MG63 (cell line): ENCODE results near the gene PHC2. TPM values are rescaled to one million over a fixed set of nuclear protein-coding genes. Genes with fewer than 3 reads are reported as not detected.

Experiments
- DNase-seq: peaks from one replicate; pipeline ENCODE4 v3.0.0-alpha.2; 2020
- H3K27me3 ChIP-seq: fragments of 250-450 bp; sonication (Bioruptor Pico); 2 replicates; pipeline ENCODE4 v1.5.1; 2020; ENCODE audit warnings: mild to moderate bottlenecking, moderate library complexity
- H3K36me3 ChIP-seq: fragments of 250-450 bp; sonication (Bioruptor Pico); 2 replicates; pipeline ENCODE4 v1.5.1; 2020; ENCODE audit warnings: mild to moderate bottlenecking, moderate library complexity
- H3K4me3 ChIP-seq: fragments of 250-450 bp; sonication (Bioruptor Pico); 2 replicates; pipeline ENCODE4 v1.5.1; 2020; ENCODE audit warnings: mild to moderate bottlenecking, moderate library complexity
- H3K9me3 ChIP-seq: fragments of 250-450 bp; sonication (Bioruptor Pico); 2 replicates; pipeline ENCODE4 v1.5.1; 2020; ENCODE audit warnings: mild to moderate bottlenecking, moderate library complexity
- total RNA-seq: library from RNA; depleted of rRNA; stranded (reverse); fragments of >200 nt; shearing (Covaris generic); gene quantifications from 2 replicates; pipeline ENCODE4 v1.2.3, GENCODE V29; 2014; ENCODE audit warnings: low replicate concordance

The PHC2 gene
- total RNA-seq, 1 experiment from 2014 or later: 102 TPM

GRCh38 chr1:33433509-33434362 is 2.8 kb upstream of the PHC2 start:
- no peaks in the 10 kb centered on the region for H3K27me3 ChIP-seq
- no peaks in the 10 kb centered on the region for H3K9me3 ChIP-seq
- H3K4me3 ChIP-seq: no peak overlapping the region
- peak; percentile 94 for DNase-seq
- no peaks in the 10 kb centered on the region for H3K36me3 ChIP-seq

DNA sequence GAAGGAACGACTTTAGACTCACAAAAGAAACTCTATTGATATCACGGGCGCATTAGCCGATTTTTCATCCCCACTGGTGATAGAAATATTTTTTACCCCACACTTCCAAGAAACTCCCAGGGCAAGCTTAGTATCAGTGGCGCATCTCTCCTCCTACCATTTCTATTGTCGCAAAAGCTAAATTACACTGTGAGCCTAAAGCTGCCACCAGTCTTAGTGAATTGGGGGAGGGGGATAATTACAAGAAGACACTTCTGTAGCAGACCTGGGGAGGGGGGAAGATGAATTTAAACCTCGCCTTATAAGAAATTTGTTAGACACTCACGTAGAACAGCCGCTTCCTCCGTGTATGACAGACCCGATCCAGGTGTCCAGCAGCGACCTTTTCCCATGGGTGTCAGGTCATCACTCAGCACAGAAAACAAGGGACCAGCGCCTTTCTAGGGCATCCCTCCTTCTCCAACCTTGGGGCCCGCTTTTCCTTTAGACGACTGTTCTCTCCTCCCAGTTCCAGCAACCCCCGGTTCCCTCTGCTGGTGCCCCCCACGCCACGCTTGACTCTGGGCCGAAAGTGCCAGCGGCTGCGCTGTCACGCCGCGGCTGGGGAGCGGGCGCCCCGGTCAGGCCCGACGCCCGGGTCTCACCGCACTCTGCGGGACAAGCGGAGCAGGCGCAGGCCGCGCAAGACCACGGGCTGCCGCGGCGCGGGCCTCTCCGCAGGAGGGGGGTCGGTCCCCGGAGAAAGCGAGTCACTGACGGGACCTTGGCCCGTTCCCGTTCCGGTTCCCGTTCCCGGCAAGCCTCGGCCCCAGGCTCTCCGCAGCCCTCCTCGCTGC is 821 bp downstream of the PHC2 start:
- H3K9me3 ChIP-seq: no peaks in the 10 kb centered on the region
- no peaks in the 10 kb centered on the region for H3K27me3 ChIP-seq
- DNase-seq: peak; percentile 43
- peak overlapping the region; percentile 52 for H3K4me3 ChIP-seq
- H3K36me3 ChIP-seq: no peaks in the 10 kb centered on the region; the same call in 1 of the 2 replicates

GRCh38 chr1:33429332-33429731 is 1.6 kb downstream of the PHC2 start:
- Histone ChIP-seq H3K36me3 (no peaks in the 10 kb centered on the region; the same call in 1 of the 2 replicates), H3K27me3 (no peaks in the 10 kb centered on the region), H3K4me3 (no peak overlapping the region), H3K9me3 (no peaks in the 10 kb centered on the region)
- DNase-seq: no peak

GRCh38 chr1:33428661-33429060 is 2.2 kb downstream of the PHC2 start:
- H3K4me3 ChIP-seq: no peak overlapping the region
- H3K9me3 ChIP-seq: no peaks in the 10 kb centered on the region
- no peak for DNase-seq
- no peaks in the 10 kb centered on the region; the same call in 1 of the 2 replicates for H3K36me3 ChIP-seq
- H3K27me3 ChIP-seq: no peaks in the 10 kb centered on the region

- no peak for DNase-seq
- no peak overlapping the region for H3K4me3 ChIP-seq
- no peaks in the 10 kb centered on the region for H3K27me3 ChIP-seq
- H3K9me3 ChIP-seq: no peaks in the 10 kb centered on the region
- H3K36me3 ChIP-seq: no peaks in the 10 kb centered on the region; the same call in 1 of the 2 replicates
These were observed 4.0 kb downstream of the PHC2 start for GRCh38 chr1:33426916-33427315.

DNA sequence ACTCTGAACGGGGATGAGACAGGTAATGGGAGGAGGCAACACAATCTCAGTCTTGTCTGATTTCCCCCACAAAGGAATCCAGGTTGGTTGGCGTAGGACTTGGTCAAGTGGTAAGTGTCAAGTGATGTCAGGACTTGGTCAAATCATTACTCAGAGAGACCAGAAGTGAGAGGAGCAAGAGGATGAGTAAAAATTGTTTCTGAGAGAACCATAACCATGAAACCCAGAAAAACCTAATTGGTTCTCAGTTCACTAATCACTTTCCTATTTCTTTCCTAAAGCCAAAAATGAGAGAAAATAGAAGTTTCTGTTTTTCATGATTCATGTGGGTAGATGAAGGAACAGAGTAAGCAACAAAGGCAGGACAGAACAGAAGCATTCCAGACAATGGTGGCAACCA is 5.0 kb downstream of the PHC2 start:
- Histone ChIP-seq H3K4me3 (no peak overlapping the region), H3K27me3 (no peaks in the 10 kb centered on the region), H3K36me3 (no peaks in the 10 kb centered on the region; the same call in 1 of the 2 replicates), H3K9me3 (no peaks in the 10 kb centered on the region)
- no peak for DNase-seq

DNA sequence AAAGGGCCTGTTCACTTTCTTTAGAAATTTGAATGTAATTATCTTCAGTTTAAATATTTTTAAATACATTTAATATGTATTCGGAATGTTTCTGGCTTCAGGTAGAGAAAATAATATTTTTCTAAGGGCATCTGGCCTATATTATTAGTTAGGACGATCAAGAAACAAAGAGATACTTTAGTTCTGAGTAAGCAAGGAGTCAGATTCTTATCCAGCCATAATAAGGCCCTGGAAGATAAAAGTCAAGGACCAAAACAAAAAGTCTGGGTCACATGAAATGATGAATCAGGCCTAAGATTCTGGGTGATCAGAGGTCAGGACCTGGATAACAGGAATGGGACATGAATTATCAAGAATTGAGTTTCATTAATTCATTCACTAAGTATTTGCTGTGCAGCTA is 6.3 kb downstream of the PHC2 start:
- no peak overlapping the region for H3K4me3 ChIP-seq
- no peaks in the 10 kb centered on the region; the same call in 1 of the 2 replicates for H3K36me3 ChIP-seq
- no peak for DNase-seq
- H3K9me3 ChIP-seq: no peaks in the 10 kb centered on the region
- H3K27me3 ChIP-seq: no peaks in the 10 kb centered on the region

GRCh38 chr1:33424205-33424604 is 6.7 kb downstream of the PHC2 start:
- Histone ChIP-seq H3K36me3 (no peaks in the 10 kb centered on the region; the same call in 1 of the 2 replicates), H3K27me3 (no peaks in the 10 kb centered on the region), H3K4me3 (no peak overlapping the region), H3K9me3 (no peaks in the 10 kb centered on the region)
- DNase-seq: no peak

GRCh38 chr1:33420870-33421775 is 9.8 kb downstream of the PHC2 start:
- no peaks in the 10 kb centered on the region; the same call in 1 of the 2 replicates for H3K36me3 ChIP-seq
- DNase-seq: no peak
- no peak overlapping the region for H3K4me3 ChIP-seq
- peaks cover 13% of the 10 kb centered on the region for H3K9me3 ChIP-seq
- H3K27me3 ChIP-seq: no peaks in the 10 kb centered on the region

GRCh38 chr1:33418811-33419210 is 12.1 kb downstream of the PHC2 start:
- Histone ChIP-seq H3K4me3 (no peak overlapping the region), H3K36me3 (no peaks in the 10 kb centered on the region), H3K9me3 (peaks cover 22% of the 10 kb centered on the region), H3K27me3 (no peaks in the 10 kb centered on the region)
- no peak for DNase-seq

DNA sequence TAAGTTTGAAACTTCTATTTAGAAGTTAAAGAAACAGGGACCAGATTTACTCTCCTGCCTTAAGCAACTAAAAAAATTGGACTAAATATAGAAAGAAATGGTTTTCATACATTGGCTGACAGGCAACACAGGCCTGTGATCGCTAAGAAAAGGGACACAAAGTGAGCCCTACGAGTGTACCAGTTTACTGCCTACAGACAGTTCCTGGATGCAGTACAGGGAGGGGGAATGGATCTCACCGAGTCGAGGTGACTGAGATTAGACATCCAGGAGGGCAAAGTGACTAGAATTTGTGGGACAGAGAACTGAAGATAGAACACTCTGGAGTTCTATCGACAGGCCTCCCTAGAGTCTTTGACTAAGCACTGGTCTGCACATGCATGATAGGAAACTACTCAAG is 16.0 kb downstream of the PHC2 start:
- H3K9me3 ChIP-seq: peaks cover 22% of the 10 kb centered on the region
- DNase-seq: no peak
- no peak overlapping the region for H3K4me3 ChIP-seq
- H3K36me3 ChIP-seq: no peaks in the 10 kb centered on the region
- H3K27me3 ChIP-seq: no peaks in the 10 kb centered on the region

DNA sequence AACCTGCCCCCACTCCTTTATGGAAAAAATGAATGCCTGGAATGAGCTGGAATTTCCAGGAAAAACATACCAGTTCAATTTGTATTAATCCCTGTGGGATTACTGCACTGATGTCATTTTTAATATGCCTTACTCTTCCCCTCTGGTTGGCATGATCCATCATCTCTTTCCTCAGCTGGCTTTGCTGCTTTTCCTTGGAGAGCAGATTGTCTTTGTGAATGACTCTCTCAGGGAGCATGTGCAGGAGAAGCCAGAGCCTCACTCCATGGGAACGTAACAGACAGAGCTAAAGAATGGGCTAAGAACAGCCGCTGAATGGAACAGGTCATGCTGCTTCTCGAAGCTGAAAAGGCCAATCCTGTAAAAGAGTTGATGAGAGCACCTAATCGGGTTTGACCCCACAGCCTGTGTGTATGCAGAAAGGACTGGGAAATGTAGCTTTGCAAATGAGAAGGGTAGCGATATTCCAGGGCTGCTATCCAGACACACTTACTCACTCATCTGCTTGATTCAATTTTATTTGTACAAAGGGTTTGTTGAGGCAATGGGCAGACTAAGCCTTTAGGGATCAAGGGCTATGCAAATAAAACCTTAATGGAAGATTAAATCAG is 20.7 kb downstream of the PHC2 start:
- no peak overlapping the region for H3K4me3 ChIP-seq
- no peaks in the 10 kb centered on the region for H3K27me3 ChIP-seq
- no peaks in the 10 kb centered on the region for H3K36me3 ChIP-seq
- DNase-seq: peak; percentile 38
- peaks cover 2% of the 10 kb centered on the region; the same call in 1 of the 2 replicates for H3K9me3 ChIP-seq

GRCh38 chr1:33408093-33408436 is 22.8 kb downstream of the PHC2 start:
- H3K36me3 ChIP-seq: no peaks in the 10 kb centered on the region
- no peaks in the 10 kb centered on the region for H3K27me3 ChIP-seq
- H3K9me3 ChIP-seq: no peaks in the 10 kb centered on the region; the same call in 1 of the 2 replicates
- DNase-seq: no peak
- H3K4me3 ChIP-seq: no peak overlapping the region

DNA sequence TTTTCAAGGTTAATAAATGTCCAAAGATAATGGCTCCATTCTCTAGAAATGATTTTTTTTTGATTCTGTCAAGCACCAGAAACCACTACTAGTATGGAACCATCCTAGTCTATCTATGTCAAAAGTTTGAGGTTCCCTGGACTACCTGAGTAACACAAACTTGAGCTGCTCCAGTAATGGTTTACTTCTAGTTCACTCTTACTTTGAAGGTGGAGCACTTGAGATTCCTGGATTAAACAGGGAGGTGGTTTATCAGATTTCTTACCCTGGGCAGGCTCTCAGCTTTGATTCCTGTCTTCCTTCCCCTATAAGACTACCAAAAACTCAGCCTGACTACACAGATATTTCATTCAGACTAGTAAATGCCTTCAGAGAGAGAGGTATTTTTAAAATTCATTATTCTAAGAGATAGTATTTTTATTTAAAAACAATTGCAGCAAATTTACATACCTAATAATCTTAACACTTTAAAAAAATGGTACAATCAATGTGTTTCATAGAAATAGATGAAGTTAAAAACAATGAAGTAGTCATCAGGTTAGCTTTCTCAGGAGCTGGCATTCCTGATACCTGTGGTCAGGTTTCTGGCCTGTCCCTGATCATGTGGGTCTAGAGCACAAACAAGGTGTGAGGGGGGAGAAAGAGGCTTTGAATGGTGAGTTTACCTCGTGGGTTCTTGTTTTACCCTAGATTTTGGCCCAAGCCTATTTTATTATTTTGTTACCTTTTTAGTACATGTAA is 23.4 kb downstream of the PHC2 start:
- Histone ChIP-seq H3K27me3 (no peaks in the 10 kb centered on the region), H3K9me3 (no peaks in the 10 kb centered on the region; the same call in 1 of the 2 replicates), H3K4me3 (no peak overlapping the region), H3K36me3 (no peaks in the 10 kb centered on the region)
- DNase-seq: no peak

DNA sequence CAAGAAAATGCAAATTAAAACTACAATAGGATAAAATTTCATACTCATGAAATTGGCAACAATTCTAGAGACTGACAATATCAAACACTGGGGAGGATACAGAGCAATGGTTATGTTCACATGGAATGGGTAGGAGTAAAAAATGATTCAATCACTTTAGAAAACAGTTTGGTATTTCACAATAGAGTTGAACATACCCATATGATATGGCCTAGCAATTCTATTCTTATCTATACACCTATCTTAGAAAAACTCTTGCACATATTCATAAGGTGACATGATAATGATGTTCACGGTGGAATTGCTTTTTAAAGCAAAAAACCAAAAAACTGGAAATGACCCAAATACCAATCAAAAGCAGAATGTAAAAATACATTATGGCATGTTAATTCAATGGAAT is 28.7 kb downstream of the PHC2 start:
- H3K4me3 ChIP-seq: no peak overlapping the region
- H3K27me3 ChIP-seq: no peaks in the 10 kb centered on the region
- no peaks in the 10 kb centered on the region for H3K36me3 ChIP-seq
- DNase-seq: no peak
- no peaks in the 10 kb centered on the region; the same call in 1 of the 2 replicates for H3K9me3 ChIP-seq
